ENCODE measurements around the gene TXNL4A.
"Not testable (repeated sequence)": the region's sequence is repeated elsewhere in the genome, so short reads cannot be mapped to it uniquely, and the experiment has no call there.

The TXNL4A gene

DNA sequence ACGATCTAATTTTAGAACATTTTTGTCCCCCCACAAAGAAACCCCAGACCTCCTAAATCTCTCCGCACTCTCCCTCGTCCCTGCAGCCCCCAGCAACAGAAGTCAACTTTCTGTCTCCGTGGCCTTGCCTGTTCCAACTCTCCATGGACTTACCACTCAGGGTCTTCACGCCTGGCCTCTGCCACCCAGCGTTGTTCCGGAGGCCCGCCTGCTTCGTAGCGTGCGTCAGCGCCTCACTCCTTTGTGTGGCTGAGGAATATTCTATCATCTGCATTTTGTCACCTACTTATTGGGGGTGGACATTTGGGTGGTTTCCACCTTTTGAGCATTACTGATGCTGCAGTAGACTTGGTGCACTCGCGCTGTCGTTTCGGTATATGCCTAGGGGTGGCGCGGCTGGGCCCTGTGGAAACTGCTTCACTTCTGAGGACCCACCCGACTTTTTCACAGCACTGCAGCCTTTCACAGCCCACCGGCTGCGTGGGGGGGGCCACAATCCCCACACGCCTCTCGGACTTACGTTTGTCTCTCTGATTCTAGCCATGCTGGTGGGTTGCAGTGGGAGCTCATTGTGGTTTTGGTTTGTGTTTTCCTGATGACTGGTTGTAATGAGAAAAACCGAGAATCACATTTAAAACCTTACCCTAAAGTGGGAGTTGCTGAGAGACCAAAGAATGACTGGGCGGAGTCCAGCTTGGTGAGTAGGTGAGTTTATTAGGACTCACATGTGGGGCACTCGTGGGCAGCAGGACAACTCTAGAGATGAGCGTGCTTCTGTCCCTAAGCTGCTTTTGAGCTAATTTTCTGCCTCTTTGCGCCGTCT, 25.3 kb downstream of the TXNL4A start:
- DNase-seq: no peak

DNA sequence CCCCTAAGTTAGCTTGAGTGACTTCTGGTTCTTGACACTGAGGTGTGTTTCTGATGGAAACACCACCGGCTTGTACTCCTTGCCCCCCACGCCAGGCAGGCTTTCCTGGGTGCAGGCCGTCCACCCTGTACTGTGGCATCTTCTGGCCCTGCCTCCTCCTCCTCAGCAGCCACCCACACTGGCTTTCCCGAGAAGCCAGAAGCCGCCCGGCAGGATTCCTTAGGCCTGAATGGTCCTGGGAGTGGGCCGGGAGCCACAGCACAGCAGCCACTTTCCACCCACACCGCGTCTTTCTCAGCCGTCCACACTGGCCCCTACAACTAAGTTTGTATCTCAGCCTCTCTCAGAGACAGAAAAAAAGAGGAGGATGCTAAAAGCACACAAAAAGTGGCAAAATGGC, 26.1 kb downstream of the TXNL4A start:
- no peak for DNase-seq

DNA sequence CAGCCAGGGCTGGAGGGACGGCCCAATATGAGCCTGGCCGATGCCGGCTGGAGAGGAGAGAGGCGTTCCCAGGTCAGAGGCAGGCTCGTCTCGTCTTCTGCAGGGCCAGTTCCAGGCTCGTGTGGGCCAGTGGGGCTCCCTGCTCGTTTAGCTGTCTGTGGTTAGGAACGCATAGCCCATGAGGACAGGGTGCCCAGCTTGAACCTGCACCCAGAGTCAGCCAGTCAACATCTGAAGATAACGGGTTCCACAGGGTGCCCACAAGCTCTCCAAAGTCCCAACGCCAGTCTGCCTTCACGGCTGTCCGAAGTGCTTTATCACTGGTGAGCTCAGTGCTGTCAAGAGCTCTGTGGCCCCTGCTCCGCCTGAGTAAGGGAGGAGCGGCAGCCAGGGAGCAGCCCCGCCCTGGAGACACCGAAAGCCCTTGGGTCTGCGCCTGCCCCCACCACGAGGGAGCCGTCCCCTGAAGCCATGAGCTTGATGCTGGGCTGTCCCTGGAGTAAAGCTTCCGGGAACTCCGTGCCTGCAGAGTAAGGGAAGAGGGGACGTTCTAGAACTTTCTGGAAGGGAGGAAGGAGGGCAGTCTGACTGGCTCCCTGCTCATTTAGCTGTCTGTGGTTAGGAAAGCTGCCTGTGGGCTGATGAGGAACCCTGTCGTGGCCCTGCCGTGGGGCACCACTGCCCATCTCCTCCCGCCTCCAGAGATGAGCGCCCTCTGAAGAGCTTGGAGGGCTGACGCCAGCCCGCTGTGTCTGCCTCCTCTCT, 26.7 kb downstream of the TXNL4A start:
- no peak for DNase-seq

DNA sequence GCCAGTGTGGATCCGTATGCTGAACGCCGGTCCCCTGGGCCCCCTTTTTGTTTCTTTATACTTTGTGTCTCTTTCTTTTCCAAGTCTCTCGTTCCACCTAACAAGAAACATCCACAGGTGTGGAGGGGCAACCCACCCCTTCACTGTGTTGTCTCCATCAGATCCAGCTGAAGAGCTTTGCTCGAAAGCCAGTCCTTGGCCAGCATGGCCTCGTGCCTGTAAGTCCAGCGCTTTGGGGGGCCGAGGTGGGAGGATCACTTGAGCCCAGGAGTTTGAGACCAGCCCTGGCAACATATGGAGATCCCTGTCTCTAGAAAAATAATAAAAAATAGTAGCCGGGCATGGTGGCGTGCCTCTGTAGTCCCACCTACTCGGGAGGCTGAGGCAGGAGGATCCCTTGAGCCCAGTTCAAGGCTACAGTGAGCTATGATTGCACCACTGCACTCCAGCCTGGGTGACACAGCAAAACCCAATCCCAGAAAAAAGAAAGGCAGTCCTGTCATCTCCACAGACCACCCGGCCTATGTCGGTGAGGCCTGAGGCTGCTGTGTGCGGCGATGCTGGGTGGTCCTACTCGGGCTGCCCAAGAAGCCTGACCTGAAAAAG, 27.3 kb downstream of the TXNL4A start:
- DNase-seq: no peak

DNA sequence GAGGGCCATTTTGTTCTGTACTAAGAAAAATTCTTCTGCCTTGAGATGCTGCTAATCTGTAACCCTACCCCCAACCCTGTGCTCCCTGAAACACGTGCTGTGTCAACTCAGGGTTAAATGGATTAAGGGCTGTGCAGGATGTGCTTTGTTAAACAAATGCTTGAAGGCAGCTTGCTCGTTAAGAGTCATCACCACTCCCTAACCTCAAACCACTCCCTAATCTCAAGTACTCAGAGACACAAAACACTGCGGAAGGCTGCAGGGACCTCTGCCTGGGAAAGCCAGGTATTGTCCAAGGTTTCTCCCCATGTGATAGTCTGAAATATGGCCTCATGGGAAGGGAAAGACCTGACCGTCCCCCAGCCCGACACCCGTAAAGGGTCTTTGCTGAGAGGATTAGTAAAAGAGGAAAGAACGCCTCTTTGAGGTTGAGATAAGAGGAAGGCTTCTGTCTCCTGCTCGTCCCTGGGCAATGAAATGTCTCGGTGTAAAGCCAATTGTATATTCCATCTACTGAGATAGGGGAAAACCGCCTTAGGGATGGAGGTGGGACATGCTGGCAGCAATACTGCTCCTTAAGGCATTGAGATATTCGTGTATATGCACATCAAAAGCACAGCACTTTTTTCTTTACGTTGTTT, 28.1 kb downstream of the TXNL4A start:
- not testable (repeated sequence) for DNase-seq

DNA sequence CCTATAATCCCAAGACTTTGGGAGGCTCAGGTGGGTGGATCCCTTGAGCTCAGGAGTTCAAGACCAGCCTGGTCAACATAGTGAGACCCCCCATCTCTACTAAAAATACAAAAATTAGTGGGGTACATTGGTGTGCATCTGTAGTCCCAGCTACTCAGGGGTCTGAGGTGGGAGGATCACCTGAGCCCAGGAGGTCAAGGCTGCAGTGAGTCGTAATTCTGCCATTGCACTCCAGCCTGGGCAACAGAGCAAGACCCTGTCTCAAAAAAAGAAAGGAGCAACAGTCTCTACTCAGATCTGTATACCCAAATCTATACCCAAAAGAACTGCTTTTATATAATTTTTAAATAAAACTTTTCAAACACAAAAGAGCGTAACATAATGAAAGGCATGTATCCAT, 29.4 kb downstream of the TXNL4A start:
- no peak for DNase-seq

DNA sequence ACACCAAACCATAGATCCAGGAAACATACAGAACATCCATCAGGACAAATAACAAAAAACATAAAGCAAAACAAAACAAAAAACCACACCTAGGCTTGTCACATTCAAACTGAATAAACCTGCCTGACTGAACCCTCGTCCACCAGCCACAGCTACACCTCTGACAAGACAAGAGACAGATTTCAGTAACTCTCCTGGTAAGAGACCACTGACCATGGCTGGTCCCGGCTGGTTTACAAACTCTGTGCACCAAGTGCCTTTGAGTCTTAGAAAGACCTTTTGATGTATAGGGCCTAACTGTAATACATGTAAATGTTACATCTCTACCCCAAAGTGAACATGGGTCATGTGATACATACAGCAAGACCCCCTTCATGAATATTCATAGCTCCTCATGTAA, 32.1 kb downstream of the TXNL4A start:
- no peak for DNase-seq

DNA sequence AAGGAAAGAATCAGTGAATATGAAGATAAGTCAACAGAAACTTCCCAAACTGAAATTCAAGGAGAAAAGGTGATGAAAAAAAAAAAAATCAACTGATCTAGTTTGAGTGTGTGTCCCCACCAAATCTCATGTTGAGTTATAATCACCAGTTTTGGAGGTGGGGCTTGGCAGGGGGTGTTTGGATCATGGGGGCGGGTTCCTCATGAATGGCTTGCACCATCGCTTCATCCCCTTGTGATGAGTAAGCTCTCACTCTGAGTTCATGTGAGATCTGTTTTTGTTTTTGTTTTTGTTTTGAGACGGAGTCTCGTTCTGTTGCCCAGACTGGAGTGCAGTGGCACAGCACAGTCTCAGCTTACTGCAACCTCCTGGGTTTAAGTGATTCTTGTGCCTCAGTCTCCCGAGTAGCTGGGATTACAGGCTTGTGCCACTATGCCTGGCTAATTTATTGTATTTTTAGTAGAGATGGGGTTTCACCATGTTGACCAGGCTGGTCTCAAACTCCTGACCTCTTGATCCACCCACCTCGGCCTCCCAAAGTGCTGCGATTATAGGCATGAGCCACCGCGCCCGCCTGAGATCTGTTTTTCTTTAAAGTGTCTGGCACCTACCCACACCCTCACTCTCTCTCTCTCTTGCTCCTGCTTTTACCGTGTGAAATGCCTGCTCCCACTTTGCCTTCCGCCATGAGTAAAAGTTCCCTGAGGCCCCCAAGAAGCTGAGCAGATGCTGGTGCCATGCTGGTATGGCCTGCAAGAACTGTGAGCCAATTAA, 32.9 kb downstream of the TXNL4A start:
- no peak for DNase-seq

DNA sequence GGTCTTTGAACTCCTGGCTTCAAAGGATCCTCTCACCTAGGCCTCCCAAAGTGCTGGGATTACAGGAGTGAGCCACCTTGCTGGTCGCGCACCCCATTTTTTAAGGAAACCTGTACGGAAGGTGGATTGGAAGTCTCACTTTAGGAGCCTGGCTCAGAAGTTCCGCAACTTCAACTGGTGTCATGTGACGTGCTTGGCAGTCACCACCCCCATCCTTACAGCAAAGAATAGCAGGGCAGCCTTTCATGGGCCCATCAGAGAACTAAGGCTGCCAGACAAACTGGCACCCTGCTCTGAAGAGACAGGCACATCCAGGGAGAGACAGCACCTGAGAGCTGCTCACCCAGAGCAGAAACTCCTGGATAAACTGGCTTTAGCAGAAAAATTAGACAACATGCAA, 33.6 kb downstream of the TXNL4A start:
- DNase-seq: no peak

DNA sequence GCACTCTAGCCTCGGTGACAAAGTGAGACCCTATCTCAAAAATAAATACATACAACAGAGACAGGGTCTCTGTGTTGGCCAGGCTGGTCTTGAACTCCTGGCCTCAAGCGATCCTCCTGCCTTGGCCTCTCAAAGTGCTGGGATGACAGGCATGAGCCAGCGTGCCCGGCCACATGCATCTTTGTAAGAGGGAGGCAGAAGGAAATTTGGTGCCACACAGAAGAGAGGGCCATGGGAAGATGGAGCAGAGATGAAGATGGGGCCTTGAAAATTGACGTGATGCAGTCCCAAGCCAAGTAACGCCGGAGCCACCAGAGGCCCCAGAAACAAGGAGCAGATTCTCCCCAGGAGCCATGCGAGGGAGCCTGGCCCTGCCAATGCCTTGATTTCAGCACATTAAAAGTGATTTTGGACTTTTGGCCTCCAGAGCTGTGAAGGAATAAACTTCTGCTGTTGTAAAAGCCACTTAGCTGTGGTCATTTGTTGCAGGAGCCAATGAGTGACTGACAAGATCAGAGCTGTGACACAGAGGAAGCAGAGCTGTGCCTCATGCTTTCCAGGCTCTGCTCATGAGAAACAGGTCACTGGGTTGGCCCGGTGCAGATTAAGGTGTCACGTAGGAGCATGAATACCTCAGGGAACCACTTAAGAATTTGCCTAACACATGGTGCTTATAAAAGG, 34.3 kb downstream of the TXNL4A start:
- DNase-seq: no peak

DNA sequence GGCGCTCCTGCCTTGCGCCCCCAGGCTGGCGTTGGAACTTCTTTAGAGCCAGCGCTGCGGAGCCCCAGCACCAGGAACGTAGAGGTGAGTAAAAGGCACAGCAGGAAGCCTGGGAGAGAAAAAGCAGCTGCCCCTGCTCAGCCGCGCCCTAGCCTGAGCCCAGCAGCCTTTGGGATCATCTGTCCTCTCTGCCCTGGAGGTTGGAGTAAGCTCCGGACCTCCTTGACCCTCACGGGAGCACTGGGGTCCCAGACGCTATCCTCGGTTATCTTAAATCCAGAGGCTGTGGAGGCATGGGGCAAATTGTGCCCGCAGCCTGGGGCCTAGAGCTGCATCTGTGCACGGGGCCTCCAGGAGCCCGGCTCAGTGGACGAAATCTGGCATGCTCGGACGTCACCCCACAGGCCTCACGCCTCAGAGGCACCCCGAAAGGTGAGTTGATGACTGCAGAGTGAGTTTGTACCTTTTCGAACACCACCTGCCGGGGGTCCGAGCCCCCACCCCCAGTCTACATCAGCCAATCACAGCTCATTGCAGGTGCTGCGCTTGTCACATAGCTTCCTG, 35.3 kb downstream of the TXNL4A start:
- no peak for DNase-seq

DNA sequence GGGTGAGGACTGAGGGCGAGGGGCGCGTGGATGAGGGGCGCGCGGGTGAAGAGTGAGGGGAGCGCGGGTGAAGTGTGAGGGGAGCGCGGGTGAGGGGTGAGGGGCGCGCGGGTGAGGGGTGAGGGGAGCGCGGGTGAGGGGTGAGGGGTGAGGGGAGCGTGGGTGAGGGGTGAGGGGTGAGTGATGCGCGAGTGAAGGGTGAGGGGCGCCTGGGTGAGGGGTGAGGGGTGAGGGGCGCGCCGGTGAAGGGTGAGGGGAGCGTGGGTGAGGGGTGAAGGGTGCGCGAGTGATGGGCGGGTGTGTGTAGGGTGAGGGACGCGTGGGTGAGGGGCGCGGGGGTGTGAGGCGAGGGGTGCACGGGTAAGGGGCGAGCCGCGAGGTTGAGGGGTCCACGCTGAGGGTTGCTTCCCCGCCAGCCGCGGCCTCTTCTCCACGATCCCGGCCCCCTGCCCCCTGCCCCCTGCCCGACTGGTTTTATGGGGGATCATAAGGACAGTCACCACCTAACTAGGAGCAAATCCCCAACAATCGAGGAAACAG, 35.8 kb downstream of the TXNL4A start:
- no peak for DNase-seq

DNA sequence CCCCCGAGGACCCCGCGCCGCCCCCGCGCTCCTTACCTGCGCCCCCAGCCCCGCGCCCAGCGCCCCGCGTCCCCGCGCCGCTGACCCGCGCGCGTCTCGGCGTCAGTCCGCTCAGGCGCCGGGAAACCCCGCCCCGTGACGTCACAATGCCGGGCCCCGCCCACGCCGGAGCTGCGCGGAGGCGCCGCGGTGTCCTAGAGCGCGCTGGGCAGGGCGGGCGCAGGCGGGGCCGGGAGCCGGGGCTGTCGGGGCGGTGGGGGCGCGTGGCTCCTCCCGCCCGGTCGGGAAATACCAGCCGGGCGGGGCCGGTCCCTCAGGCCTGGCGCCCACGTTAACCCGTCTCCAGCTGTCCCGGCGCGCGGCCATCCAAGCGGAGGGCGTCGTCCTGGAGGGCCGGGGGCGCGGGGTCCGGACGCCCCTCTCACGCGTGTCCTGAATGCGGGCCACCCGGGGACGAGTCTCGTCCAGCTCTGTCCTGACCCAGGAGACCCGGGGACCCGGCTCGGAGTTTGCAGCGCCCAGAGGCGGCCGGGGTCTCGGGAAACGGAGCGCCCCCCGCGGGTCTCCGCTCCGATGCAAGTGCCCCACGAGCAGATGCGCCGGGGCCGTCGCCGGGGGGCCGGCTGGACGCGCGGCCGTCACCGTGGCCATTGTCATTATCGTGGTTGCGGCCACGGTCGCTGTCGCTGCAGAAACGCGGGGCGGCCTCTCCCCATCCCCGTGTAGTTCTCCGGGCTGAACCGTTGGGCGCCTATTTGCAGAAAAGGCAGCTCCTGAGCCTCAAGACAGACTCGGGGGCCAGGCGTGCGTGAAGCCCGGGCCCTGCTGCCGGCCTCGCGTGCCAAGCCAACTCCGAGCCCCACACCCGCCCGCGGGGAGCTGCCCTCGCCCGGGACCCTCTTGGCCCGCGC, 36.6 kb downstream of the TXNL4A start, which contains the start of gene SLC66A2:
Gene SLC66A2 (minus strand): TSS at position 109 of the 911 bp plus-strand sequence. CDS start 727 bp downstream, outside the sequence.
- DNase-seq: peak; percentile 17

DNA sequence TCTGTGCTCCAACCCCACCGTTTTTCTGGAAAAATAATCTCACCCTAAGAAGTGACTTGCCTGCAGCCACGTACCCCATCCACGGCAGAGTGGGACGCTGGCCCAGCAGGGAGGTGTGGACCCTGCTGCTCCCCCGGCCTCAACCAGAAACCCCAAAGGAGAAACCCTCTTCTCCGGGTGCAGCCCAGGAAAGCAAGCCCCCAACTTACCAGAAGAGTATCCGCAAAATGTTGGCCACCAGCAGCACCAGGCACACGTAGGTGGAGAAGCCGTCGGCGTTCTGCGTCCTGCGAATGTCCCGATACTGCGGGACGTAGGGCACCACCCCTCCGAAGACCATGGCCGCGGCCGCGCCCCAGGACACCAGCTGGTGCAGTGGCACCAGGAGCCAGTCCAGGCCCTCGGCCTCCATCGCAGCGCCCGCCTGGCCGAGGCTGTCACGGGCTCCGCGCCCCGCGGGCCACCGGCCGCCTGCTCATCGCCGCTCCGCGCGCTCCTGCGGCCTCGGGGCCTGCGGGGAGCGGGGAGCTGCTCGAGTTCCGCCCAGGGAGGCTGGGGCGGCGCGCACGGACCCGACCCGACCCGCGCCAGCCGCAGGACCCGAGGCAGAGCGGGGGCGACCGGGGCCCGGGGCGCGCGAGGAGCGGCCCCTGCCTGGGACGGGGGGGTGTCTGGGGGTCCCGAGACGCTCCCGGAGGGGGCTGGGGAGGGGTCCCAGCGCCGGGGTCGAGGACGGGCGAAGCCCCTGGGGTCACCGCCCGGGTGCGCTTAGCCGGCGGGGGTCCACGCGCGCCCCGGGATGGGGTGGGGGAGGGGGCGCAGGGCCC, 37.6 kb downstream of the TXNL4A start:
- no peak for DNase-seq

DNA sequence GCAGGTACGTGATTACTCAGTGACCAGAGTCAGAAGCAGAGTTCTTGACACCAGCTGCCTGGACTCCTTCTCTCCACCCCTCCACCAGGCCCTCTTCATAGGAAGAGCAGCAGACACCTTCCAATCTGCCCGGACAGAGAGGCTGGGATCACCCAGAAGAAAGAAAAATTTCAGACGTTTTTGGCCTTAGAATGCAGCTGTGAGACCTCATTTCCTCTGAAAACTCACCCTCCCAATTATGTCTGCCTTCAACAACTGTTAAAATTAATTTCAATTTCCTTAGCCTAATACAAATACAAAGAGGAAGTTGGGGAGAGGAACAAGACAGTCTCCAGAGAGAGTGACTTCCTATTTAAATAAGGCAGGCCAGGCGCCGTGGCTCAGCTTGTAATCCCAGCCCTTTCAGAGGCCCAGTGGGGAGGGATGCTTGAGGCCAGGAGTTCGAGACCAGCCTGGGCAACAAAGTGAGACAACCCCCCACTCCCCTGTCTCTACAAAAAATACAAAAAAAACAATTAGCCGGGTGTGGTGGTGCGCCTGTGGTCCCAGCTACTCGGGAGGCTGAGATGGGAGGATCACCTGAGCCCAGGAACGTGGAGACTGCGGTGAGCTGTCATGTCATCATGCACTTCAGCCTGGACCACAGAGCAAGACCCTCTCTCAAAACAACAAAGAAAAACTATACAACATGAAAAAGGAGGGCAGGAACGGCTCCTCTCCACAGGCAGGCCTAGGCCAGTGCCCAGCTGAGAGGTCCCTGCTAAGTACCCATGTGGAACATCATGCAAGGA, 38.5 kb downstream of the TXNL4A start:
- DNase-seq: no peak

DNA sequence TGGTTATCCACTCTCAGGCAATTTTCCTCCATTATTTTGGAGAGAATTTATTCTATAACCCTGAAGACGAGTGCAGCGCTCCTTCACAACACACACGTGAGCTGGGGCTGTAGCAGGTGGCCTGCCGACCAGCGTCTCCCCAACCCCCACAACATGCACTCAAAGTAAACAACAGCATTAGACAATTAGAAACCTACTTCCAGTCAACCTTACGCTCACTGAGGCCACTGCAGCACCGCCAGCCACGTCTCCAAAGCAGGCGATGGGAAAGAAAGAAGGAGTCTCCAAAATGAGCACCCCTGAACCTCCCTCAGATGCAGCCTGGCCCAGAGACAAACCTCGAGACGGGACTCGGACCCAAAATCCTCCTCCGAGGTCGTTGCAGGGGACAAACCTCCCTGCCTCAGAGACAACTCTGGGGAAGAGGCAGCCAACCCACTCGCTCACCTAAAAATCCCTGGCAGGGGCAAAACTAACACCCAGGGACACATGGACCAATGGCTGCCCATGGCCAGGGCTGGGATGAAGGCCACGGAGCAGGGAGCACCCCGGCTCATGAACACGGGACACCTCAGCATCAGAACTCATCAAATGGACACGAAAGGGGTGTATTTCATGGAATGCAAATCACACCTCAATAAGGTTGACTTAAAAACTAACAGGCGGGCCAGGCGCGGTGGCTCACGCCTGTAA, 39.5 kb downstream of the TXNL4A start:
- DNase-seq: no peak

DNA sequence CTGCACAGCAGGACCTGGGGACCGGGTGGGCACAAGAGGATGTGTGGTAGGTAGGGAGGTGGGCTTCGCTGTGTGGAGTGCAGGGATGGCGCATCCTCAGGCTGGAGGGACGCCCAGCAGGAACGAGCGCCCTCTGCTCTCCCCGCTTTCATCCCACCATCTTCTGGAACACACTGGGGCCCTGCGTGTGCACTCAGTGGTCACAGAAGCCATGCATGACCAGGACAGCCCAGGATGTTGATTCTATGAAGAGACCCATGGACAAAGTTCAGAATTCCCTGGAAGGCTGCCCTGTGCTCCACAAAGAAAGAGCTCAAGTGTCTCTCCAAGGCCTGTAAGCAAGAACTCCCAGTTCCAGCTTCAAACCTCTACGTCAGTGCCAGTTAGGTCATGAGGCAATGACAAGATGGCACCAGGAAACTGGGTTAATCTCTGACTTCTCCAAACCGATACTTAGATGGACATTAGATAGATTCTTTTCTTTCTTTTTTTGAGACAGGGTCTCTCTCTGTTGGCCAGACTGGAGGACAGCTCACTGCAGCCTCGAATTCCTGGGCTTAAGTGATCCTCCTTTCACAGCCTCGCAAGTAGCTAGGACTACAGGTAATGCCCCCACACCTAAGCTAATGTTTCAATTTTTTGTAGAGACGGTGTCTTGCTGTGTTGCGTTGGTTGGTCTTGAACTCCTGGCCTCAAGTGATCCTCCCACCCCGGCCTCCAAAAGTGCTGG, 40.3 kb downstream of the TXNL4A start:
- no peak for DNase-seq

Measured in SHP77 treated with DMSO at 0.1 percent for 48 hours (cell line).